GM12878 (cell line): ENCODE results near the gene KRIT1. TPM values are rescaled to one million over a fixed set of nuclear protein-coding genes. Genes with fewer than 3 reads are reported as not detected.

Experiments used
- ATAC-seq: fragments of 200-7000 bp; cut with Tn5 transposase; 3 replicates; pipeline ENCODE4 v1.9.1; 2020; ENCODE audit warnings: mild to moderate bottlenecking, moderate library complexity
- BruUV-seq: library from RNA; stranded (reverse); fragments of 400-500 nt; replicated peaks from 2 replicates; lab custom pipeline; 2021; lab: Mats Ljungman, UMichigan
- CTCF ChIA-PET: fragments of 300-600 bp; sonication (Branson Sonifier 250); formaldehyde crosslinking; extraction: SDS; loops from one replicate; lab custom pipeline; 2021; ENCODE audit warnings: inconsistent platforms; lab: Yijun Ruan, JAX
- POLR2A ChIA-PET: fragments of 350-600 bp; formaldehyde crosslinking; extraction: SDS; loops from one replicate; lab custom pipeline; 2021; ENCODE audit warnings: inconsistent platforms; lab: Charles Lee
- RAD21 ChIA-PET: fragments of 300-600 bp; sonication (Branson Sonifier 250); formaldehyde crosslinking; loops from one replicate; lab custom pipeline; 2023; ENCODE audit warnings: antibody characterized with exemption; ENCODE audit not compliant: unreplicated experiment; lab: Charles Lee
- SMC1A ChIA-PET: fragments of 300-600 bp; sonication (Branson Sonifier 250); formaldehyde crosslinking; loops from one replicate; lab custom pipeline; 2023; ENCODE audit not compliant: unreplicated experiment, uncharacterized antibody; lab: Charles Lee
- DNase-seq: peaks from one replicate; pipeline ENCODE4 v3.0.0-alpha.2; 2011; ENCODE audit warnings: low read depth, low spot score
- FAIRE-seq: peaks from 3 replicates; lab custom pipeline; 2011; peaks lifted over from hg19 to GRCh38; lab: Jason Lieb, UNC
- H2AFZ ChIP-seq: 2 replicates; pipeline ENCODE4 v1.6.0; 2011; ENCODE audit warnings: low read depth, low read length, control low read depth; ENCODE audit not compliant: control insufficient read depth
- H3K27ac ChIP-seq: 2 replicates; pipeline ENCODE4 v1.5.1; 2011; ENCODE audit warnings: control low read depth; ENCODE audit not compliant: control insufficient read depth, insufficient read depth
- H3K27me3 ChIP-seq, 2 experiments: replicated peaks in 1 of 2; 2 replicates each; pipeline versions ENCODE4 v1.6.0 to v1.6.1; 2011; ENCODE audit warnings: low read length in 1 of 2; ENCODE audit not compliant: control insufficient read depth in 2 of 2, insufficient read depth in 2 of 2
- H3K36me3 ChIP-seq, 2 experiments: 2 replicates each; pipeline ENCODE4 v1.5.1; 2011; ENCODE audit warnings: low read length in 1 of 2; ENCODE audit not compliant: control insufficient read depth in 2 of 2, insufficient read depth in 2 of 2
- H3K4me1 ChIP-seq: 2 replicates; pipeline ENCODE4 v1.6.1; 2011; ENCODE audit warnings: mild to moderate bottlenecking, low read length, moderate library complexity, mixed read lengths; ENCODE audit not compliant: control insufficient read depth, insufficient read depth
- H3K4me2 ChIP-seq: 2 replicates; pipeline ENCODE4 v1.6.0; 2011; ENCODE audit warnings: control low read depth; ENCODE audit not compliant: control insufficient read depth, insufficient read depth
- H3K4me3 ChIP-seq: fragments of 200-600 bp; sonication (generic); 2 replicates; pipeline ENCODE4 v1.5.1; 2016
- H3K79me2 ChIP-seq: 2 replicates; pipeline ENCODE4 v1.6.0; 2011; ENCODE audit warnings: low read length; ENCODE audit not compliant: control insufficient read depth, insufficient read depth
- H3K9ac ChIP-seq: 2 replicates; pipeline ENCODE4 v1.8.0; 2011; ENCODE audit warnings: low read length, control low read depth, mixed read lengths; ENCODE audit not compliant: control insufficient read depth, insufficient read depth
- H3K9me3 ChIP-seq: replicated peaks from 3 replicates; pipeline ENCODE4 v1.5.1; 2011; ENCODE audit warnings: mild to moderate bottlenecking, low read length; ENCODE audit not compliant: control insufficient read depth, insufficient read depth
- H4K20me1 ChIP-seq: 2 replicates; pipeline ENCODE4 v1.6.0; 2011; ENCODE audit not compliant: control insufficient read depth, insufficient read depth
- IRF4 ChIP-seq: IDR thresholded peaks from 2 replicates; pipeline ENCODE4 v1.6.1; 2011; ENCODE audit warnings: low read depth, low read length
- LARP7 ChIP-seq: fragments of 450-650 bp; IDR thresholded peaks from 2 replicates; pipeline ENCODE4 v1.6.1; 2017; ENCODE audit warnings: mild to moderate bottlenecking
- MEF2B ChIP-seq: fragments of 450-650 bp; IDR thresholded peaks from 2 replicates; pipeline ENCODE4 v1.6.1; 2018; ENCODE audit warnings: mild to moderate bottlenecking, moderate library complexity; ENCODE audit not compliant: partially characterized antibody, poor library complexity, severe bottlenecking
- NR2C1 ChIP-seq: fragments of 450-650 bp; IDR thresholded peaks from 2 replicates; pipeline ENCODE4 v1.6.1; 2017; ENCODE audit warnings: antibody characterized with exemption, mild to moderate bottlenecking, moderate library complexity
- PKNOX1 ChIP-seq: fragments of 450-650 bp; IDR thresholded peaks from 2 replicates; pipeline ENCODE4 v1.6.1; 2016; ENCODE audit warnings: mild to moderate bottlenecking
- PML ChIP-seq: IDR thresholded peaks from 2 replicates; pipeline ENCODE4 v1.6.1; 2012; ENCODE audit warnings: low read length, inconsistent platforms
- RAD51 ChIP-seq: fragments of 450-650 bp; IDR thresholded peaks from 2 replicates; pipeline ENCODE4 v1.6.1; 2016; ENCODE audit warnings: moderate library complexity, mild to moderate bottlenecking, inconsistent platforms
- RUNX3 ChIP-seq: IDR thresholded peaks from 2 replicates; pipeline ENCODE4 v1.6.1; 2012; ENCODE audit warnings: low read length, inconsistent platforms
- WRNIP1 ChIP-seq: IDR thresholded peaks from 2 replicates; pipeline ENCODE4 v1.6.1; 2011; ENCODE audit warnings: low read depth, low read length, improper control_type of control experiment, borderline replicate concordance
- ZBTB33 ChIP-seq: fragments of 450-650 bp; IDR thresholded peaks from 2 replicates; pipeline ENCODE4 v1.6.1; 2017; ENCODE audit warnings: mild to moderate bottlenecking
- ZNF622 ChIP-seq: fragments of 450-650 bp; IDR thresholded peaks from 2 replicates; pipeline ENCODE4 v1.6.1; 2017; ENCODE audit warnings: mild to moderate bottlenecking, inconsistent platforms
- WGBS: methylation state at CpG from one replicate; pipeline ENCODE4 v1.1.6; 2016; ENCODE audit warnings: low lambda C conversion rate; ENCODE audit not compliant: insufficient replicate concordance, insufficient coverage; ENCODE audit errors: missing lambda C conversion rate; 5-methylcytosine and 5-hydroxymethylcytosine counted together
- in situ Hi-C: fragments of 300-500 bp; cut with MboI; formaldehyde crosslinking; loops from 9 replicates; pipeline ENCODE4 v1.14.3; 2018; ENCODE audit warnings: mixed read lengths
- intact Hi-C: fragments of 100-400 bp; cut with micrococcal nuclease; formaldehyde crosslinking; loops from one replicate; pipeline ENCODE4 v1.14.2; 2022; ENCODE audit not compliant: unreplicated experiment
- polyA plus RNA-seq, 11 experiments: library from polyadenylated mRNA; depleted of rRNA in 4 of 11; unstranded in 6 of 11; stranded (reverse) in 5 of 11; fragments of >200 nt; fragmentation: Nextera tagmentation in 4 of 11; fragmentation: Illumina TruSeq in 1 of 11; extraction: Ambion mirVana in 4 of 11; extraction: Trizol in 1 of 11; gene quantifications; 1 replicate in 1 of 11; 2 replicates in 10 of 11; pipeline versions ENCODE4 v1.2.1 to v1.2.3, GENCODE V29; 2011 to 2016; ENCODE audit warnings: inconsistent platforms in 2 of 11, missing spikeins in 2 of 11, low read depth in 1 of 11
- total RNA-seq, 4 experiments: library from RNA; depleted of rRNA in 3 of 4; stranded (reverse); fragments of >200 nt in 3 of 4; fragmentation: Illumina TruSeq in 1 of 4; extraction: Trizol in 1 of 4; gene quantifications; 2 replicates each; pipeline versions ENCODE4 v1.2.1 to v1.2.3, GENCODE V29; 2013 to 2021

KRIT1 gene
- total and polyA plus RNA-seq, 10 of the 15 experiments (the other 5 are each of a cell fraction or from before 2014, with no cell fraction given): 12.0 to 60.1 (median 27.0) TPM

GRCh38 chr7:92155108-92155739, 90.5 kb downstream of the KRIT1 start:
- Histone ChIP-seq H3K9ac (no peak overlapping the region), H3K4me3 (no peak overlapping the region), H3K27ac (no peak overlapping the region), H3K4me2 (no peak overlapping the region), H2AFZ (no peak overlapping the region), H3K36me3 (no peaks in the 10 kb centered on the region), H3K27me3 (no peaks in the 10 kb centered on the region), H3K9me3 (no peaks in the 10 kb centered on the region), H4K20me1 (no peaks in the 10 kb centered on the region), H3K4me1 (no peaks in the 10 kb centered on the region), H3K79me2 (no peaks in the 10 kb centered on the region)
- peak; percentile 66 for ATAC-seq
- ChIA-PET CTCF (no interaction called here), POLR2A (no interaction called here), SMC1A (no interaction called here), RAD21 (no interaction called here)
- in situ Hi-C loops: no loop called here
- peak; percentile 30; the same call in 1 of the 2 replicates for TF ChIP-seq RUNX3
- no peak for TF ChIP-seq LARP7
- TF ChIP-seq PKNOX1: peak; percentile 43; the same call in 1 of the 2 replicates
- no peak for DNase-seq
- no TSS peak for BruUV-seq
- WGBS: 81% methylated on average over 1 of the region's 1 CpG
- intact Hi-C loops: no loop called here
- FAIRE-seq: no peak

- H3K4me1 ChIP-seq: no peaks in the 10 kb centered on the region
- H3K36me3 ChIP-seq: no peaks in the 10 kb centered on the region
- in situ Hi-C loops (no loop called here), intact Hi-C loops (no loop called here)
- DNase-seq: no peak
- no peaks in the 10 kb centered on the region for H4K20me1 ChIP-seq
- ChIA-PET CTCF (interaction anchor here (1.0 kb wide), 1 partner anchor 297 kb away, joined by 3 read pairs; the partner anchor contains the start of gene GATAD1), POLR2A (no interaction called here), RAD21 (no interaction called here), SMC1A (interaction anchor here (0.8 kb wide), 1 partner anchor 9 kb away, joined by 3 read pairs; no protein-coding TSS in a partner anchor)
- WGBS: 0% methylated on average over 1 of the region's 1 CpG
- no peak overlapping the region for H3K27ac ChIP-seq
- no peaks in the 10 kb centered on the region for H3K27me3 ChIP-seq
- H3K9me3 ChIP-seq: no peaks in the 10 kb centered on the region
- no TSS peak for BruUV-seq
- no peak overlapping the region for H3K9ac ChIP-seq
- no peak for ATAC-seq
- no peak overlapping the region for H3K4me3 ChIP-seq
- no peaks in the 10 kb centered on the region for H3K79me2 ChIP-seq
- H2AFZ ChIP-seq: no peak overlapping the region
- no peak overlapping the region for H3K4me2 ChIP-seq
- FAIRE-seq: no peak
- TF ChIP-seq MEF2B (no peak), RAD51 (no peak), PML (no peak), ZBTB33 (no peak), NR2C1 (no peak), WRNIP1 (no peak), ZNF622 (no peak), IRF4 (no peak)
Observed at GRCh38 chr7:92150450-92151017, 95.2 kb downstream of the KRIT1 start.
